Measurements from ENCODE around the gene FMNL2. TPM values are rescaled to one million over a fixed set of nuclear protein-coding genes. Genes with fewer than 3 reads are reported as not detected.

FMNL2 gene
- total and polyA plus RNA-seq, 4 donors: 18.8 to 81.4 (median 38.4) TPM

DNA sequence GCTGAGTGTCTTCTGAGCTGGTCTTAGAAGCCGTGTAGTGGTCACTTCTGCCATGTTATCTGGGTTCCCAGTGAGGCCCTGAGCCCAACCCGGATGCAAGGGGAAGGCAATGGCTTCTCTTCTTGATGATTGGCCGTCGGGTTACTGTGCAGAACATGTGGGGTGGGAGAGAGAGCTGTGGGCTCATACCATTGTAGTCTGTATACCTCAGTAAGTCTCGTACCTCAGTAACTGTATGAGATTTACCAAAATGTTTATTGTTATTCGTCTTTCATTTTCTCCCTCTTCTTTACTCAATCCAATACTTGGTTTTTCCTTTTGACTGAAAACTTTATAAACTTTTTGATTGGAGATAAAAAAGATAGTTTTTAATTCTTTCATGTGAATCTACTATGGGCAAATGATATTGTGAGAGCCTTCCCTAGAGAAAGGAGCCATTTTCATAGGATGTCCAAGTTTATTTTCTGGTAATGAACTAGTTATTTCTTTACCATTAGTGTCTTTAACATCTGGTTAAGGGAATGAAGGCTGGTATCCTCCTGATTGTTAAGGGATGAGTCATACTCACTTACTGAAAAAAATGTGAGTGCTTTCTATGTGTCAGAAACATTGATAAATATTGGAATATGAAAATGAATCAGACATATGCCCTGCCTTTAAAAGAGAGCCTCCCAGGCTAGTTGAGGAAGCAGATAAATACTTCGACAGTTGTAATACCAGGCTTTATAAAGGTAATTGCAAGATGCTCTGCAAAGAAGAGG lies 252.4 kb downstream of the FMNL2 start:
- no peak for ATAC-seq (ENCODE audit: insufficient read depth, low FRiP score)
- no peaks in the 10 kb centered on the region for H3K27me3 ChIP-seq (ENCODE audit: control insufficient read depth in 3 of 3, insufficient read depth in 3 of 3, low read length in 2 of 3)
- peaks cover 0 to 5% (median 2%) of the 10 kb centered on the region in 4 donors for H3K36me3 ChIP-seq (ENCODE audit: control insufficient read depth in 4 of 4, insufficient read depth in 4 of 4, low read length in 4 of 4)

DNA sequence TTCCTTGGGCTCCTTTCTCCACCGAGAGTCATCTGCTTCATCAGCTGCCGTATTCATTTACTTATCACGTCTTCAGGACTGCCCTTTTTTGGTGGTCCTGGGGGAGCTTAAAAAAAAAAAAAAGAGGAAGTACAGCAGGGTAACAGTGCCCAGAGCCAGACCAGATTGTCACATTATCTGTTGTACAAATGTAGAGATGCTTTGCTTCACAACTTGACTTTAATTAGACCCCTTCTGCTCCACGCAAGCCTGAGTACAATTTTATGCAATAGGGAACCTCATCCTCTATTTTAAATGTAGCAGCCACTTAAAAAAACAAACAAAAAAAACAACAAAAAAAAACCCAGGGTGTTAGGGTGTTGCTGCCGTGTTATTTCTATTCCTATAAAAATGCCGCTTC lies 254.0 kb downstream of the FMNL2 start:
- WGBS, 2 donors: 72 to 86% methylated on average over 6 of the region's 6 CpGs
- Histone ChIP-seq H3K9me3 (ENCODE audit: control insufficient read depth in 4 of 4, insufficient read depth in 3 of 4, low read length in 3 of 4) (no peaks in the 10 kb centered on the region), H3K36me3 (ENCODE audit: control insufficient read depth in 4 of 4, insufficient read depth in 4 of 4, low read length in 4 of 4) (peaks cover 0 to 5% (median 1%) of the 10 kb centered on the region in 4 donors), H3K4me1 (ENCODE audit: control insufficient read depth in 5 of 5, insufficient read depth in 5 of 5, low read length in 5 of 5) (no peaks in the 10 kb centered on the region), H3K27me3 (ENCODE audit: control insufficient read depth in 3 of 3, insufficient read depth in 3 of 3, low read length in 2 of 3) (no peaks in the 10 kb centered on the region), H3K4me3 (no peak overlapping the region), H3K27ac (ENCODE audit: low read depth in 1 of 2, low read length in 1 of 2) (no peak overlapping the region), H3K9ac (ENCODE audit: insufficient read depth in 1 of 2, low read length in 2 of 2) (no peak overlapping the region)
- TF ChIP-seq, protein P1, sequence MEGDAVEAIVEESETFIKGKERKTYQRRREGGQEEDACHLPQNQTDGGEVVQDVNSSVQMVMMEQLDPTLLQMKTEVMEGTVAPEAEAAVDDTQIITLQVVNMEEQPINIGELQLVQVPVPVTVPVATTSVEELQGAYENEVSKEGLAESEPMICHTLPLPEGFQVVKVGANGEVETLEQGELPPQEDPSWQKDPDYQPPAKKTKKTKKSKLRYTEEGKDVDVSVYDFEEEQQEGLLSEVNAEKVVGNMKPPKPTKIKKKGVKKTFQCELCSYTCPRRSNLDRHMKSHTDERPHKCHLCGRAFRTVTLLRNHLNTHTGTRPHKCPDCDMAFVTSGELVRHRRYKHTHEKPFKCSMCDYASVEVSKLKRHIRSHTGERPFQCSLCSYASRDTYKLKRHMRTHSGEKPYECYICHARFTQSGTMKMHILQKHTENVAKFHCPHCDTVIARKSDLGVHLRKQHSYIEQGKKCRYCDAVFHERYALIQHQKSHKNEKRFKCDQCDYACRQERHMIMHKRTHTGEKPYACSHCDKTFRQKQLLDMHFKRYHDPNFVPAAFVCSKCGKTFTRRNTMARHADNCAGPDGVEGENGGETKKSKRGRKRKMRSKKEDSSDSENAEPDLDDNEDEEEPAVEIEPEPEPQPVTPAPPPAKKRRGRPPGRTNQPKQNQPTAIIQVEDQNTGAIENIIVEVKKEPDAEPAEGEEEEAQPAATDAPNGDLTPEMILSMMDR (IDR thresholded peaks at IDR 0.05; ENCODE audit: control extremely low read depth, extremely low read depth): no peak
- no peak for ATAC-seq (ENCODE audit: insufficient read depth, low FRiP score)
- no peak for DNase-seq

More for the DNA sequence above, 252.4 kb downstream of the FMNL2 start:
- WGBS, 2 donors: 81 to 91% methylated on average over 7 of the region's 7 CpGs
- TF ChIP-seq, protein P1 (IDR thresholded peaks at IDR 0.05; ENCODE audit: control extremely low read depth, extremely low read depth): no peak
- Histone ChIP-seq H3K27ac (ENCODE audit: low read depth in 1 of 2, low read length in 1 of 2) (no peak overlapping the region), H3K9me3 (ENCODE audit: control insufficient read depth in 4 of 4, insufficient read depth in 3 of 4, low read length in 3 of 4) (no peaks in the 10 kb centered on the region), H3K4me3 (no peak overlapping the region), H3K4me1 (ENCODE audit: control insufficient read depth in 5 of 5, insufficient read depth in 5 of 5, low read length in 5 of 5) (peaks cover 0 to 4% (median 0%) of the 10 kb centered on the region in 5 donors), H3K9ac (ENCODE audit: insufficient read depth in 1 of 2, low read length in 2 of 2) (no peak overlapping the region)
- no peak for DNase-seq

DNA sequence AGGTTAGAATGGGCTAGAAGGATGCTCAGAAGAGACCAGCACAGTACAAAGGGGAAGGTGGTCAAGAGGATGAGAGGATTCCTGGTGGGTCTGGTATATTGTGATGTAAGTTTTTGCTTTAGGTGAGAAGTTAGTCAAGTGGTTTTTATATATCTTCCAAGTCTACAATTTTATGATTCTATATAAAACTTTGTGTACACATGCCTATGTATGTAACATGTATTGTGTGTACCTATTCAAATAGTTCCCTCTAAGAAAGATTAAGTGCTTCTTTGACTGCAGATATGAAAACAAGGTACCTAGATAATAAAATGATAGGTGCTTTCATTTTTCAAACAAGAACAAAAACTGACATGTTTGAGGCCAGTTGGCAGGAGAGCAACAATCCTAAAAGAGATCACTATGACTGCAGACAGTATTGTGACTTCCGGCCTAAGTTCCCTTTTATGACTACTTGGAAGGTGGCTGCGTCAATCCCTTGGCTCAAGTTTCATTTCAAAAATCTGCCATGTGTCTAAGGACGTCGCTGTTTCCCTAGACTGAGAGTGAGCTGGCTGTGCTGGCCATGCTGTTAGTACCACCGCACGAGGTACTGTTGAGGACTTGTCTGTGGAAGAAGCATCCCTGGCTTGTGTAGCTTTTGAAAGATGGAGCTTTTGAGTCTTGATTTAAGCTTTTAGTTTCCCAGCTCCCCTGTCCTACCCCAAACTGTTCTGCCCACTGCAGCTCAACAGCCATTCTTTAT lies 259.2 kb downstream of the FMNL2 start:
- Histone ChIP-seq H3K4me1 (ENCODE audit: control insufficient read depth in 5 of 5, insufficient read depth in 5 of 5, low read length in 5 of 5) (no peaks in the 10 kb centered on the region), H3K27ac (ENCODE audit: low read depth in 1 of 2, low read length in 1 of 2) (no peak overlapping the region), H3K9me3 (ENCODE audit: control insufficient read depth in 4 of 4, insufficient read depth in 3 of 4, low read length in 3 of 4) (no peaks in the 10 kb centered on the region), H3K4me3 (no peak overlapping the region), H3K27me3 (ENCODE audit: control insufficient read depth in 3 of 3, insufficient read depth in 3 of 3, low read length in 2 of 3) (no peaks in the 10 kb centered on the region), H3K36me3 (ENCODE audit: control insufficient read depth in 4 of 4, insufficient read depth in 4 of 4, low read length in 4 of 4) (peaks cover 1 to 5% (median 3%) of the 10 kb centered on the region in 4 donors), H3K9ac (ENCODE audit: insufficient read depth in 1 of 2, low read length in 2 of 2) (no peak overlapping the region)
- ATAC-seq (ENCODE audit: insufficient read depth, low FRiP score): peak; percentile 43
- no peak for DNase-seq
- 48 to 66% methylated on average over 6 of the region's 6 CpGs for WGBS, 2 donors
- TF ChIP-seq, protein P1 (IDR thresholded peaks at IDR 0.05; ENCODE audit: control extremely low read depth, extremely low read depth): no peak
